ENCODE data around the gene RASAL3. TPM values are rescaled to one million over a fixed set of nuclear protein-coding genes. Genes with fewer than 3 reads are reported as not detected.

The RASAL3 gene
- under 0.01 TPM in 1 of 2 replicates, not detected in the other for total RNA-seq
- polyA plus RNA-seq: 0.01 TPM in 1 of 2 replicates, not detected in the other
- polyA plus RNA-seq (2012): not detected in 2 replicates
- polyA minus RNA-seq (ENCODE audit: low replicate concordance): not detected in 2 replicates

GRCh38 chr19:15464394-15465385 lies at the start of gene RASAL3:
TSS of gene RASAL3 (minus strand) at chr19:15464544. CDS start at chr19:15464358, 186 bp downstream.
- H3K4me2 ChIP-seq (ENCODE audit: extremely low read depth, insufficient read depth, low read length): no peak within 1 kb of the TSS
- no peak within 1 kb of the TSS for H3K27ac ChIP-seq (ENCODE audit: insufficient read depth, low read length)
- no peak for DNase-seq (ENCODE audit: low read depth in 2 of 2)
- H2AFZ ChIP-seq (ENCODE audit: low read length): no peak within 1 kb of the TSS
- no peaks in the 10 kb centered on the region for H3K36me3 ChIP-seq (ENCODE audit: control insufficient read depth, insufficient read depth, low read length)
- H3K9me3 ChIP-seq (ENCODE audit: control insufficient read depth, insufficient read depth, low read depth, low read length): no peaks in the 10 kb centered on the region
- no peak for TF ChIP-seq EZH2 (IDR thresholded peaks at IDR 0.05; ENCODE audit: low read length, missing control alignments)
- TF ChIP-seq CTCF (conservative IDR thresholded peaks at IDR 0.05 in 1 of 2, IDR thresholded peaks at IDR 0.05 in 1 of 2; ENCODE audit: low read depth in 1 of 2, low read length in 2 of 2): no peak
- H3K4me1 ChIP-seq (ENCODE audit: control insufficient read depth, extremely low read depth, insufficient read depth, low read length): no peaks in the 10 kb centered on the region
- no peaks in the 10 kb centered on the region for H3K79me2 ChIP-seq (ENCODE audit: control insufficient read depth, insufficient read depth, low read length)
- no peak within 1 kb of the TSS for H3K4me3 ChIP-seq (replicated peaks in 1 of 4; ENCODE audit: control extremely low read depth in 1 of 4, insufficient read depth in 1 of 4, low read depth in 3 of 4, low read length in 4 of 4)
- H4K20me1 ChIP-seq (ENCODE audit: control insufficient read depth, extremely low read depth, insufficient read depth, low read length): no peaks in the 10 kb centered on the region
- peaks cover 12% of the 10 kb centered on the region for H3K27me3 ChIP-seq (ENCODE audit: control insufficient read depth, insufficient read depth, low read length)
- H3K9ac ChIP-seq (ENCODE audit: insufficient read depth, low read length): no peak within 1 kb of the TSS

GRCh38 chr19:15511671-15512424 lies 47.5 kb upstream of the RASAL3 start:
- Histone ChIP-seq H3K27ac (ENCODE audit: insufficient read depth, low read length) (no peak overlapping the region), H3K4me1 (ENCODE audit: control insufficient read depth, extremely low read depth, insufficient read depth, low read length) (no peaks in the 10 kb centered on the region), H2AFZ (ENCODE audit: low read length) (no peak overlapping the region), H3K36me3 (ENCODE audit: control insufficient read depth, insufficient read depth, low read length) (no peaks in the 10 kb centered on the region), H3K79me2 (ENCODE audit: control insufficient read depth, insufficient read depth, low read length) (no peaks in the 10 kb centered on the region), H3K4me2 (ENCODE audit: extremely low read depth, insufficient read depth, low read length) (no peak overlapping the region), H3K9ac (ENCODE audit: insufficient read depth, low read length) (no peak overlapping the region), H4K20me1 (ENCODE audit: control insufficient read depth, extremely low read depth, insufficient read depth, low read length) (no peaks in the 10 kb centered on the region), H3K27me3 (ENCODE audit: control insufficient read depth, insufficient read depth, low read length) (peaks cover 6% of the 10 kb centered on the region), H3K9me3 (ENCODE audit: control insufficient read depth, insufficient read depth, low read depth, low read length) (no peaks in the 10 kb centered on the region), H3K4me3 (replicated peaks in 1 of 4; ENCODE audit: control extremely low read depth in 1 of 4, insufficient read depth in 1 of 4, low read depth in 3 of 4, low read length in 4 of 4) (no peak overlapping the region)
- DNase-seq (ENCODE audit: low read depth in 2 of 2): no peak
- TF ChIP-seq CTCF (conservative IDR thresholded peaks at IDR 0.05 in 1 of 2, IDR thresholded peaks at IDR 0.05 in 1 of 2; ENCODE audit: low read depth in 1 of 2, low read length in 2 of 2) (no peak), EZH2 (IDR thresholded peaks at IDR 0.05; ENCODE audit: low read length, missing control alignments) (no peak)

All from fibroblast of lung (primary cell).